Endothelial cell of umbilical vein (primary cell): ENCODE data around the gene RBPJL. TPM values are rescaled to one million over a fixed set of nuclear protein-coding genes. Genes with fewer than 3 reads are reported as not detected.

Experiments used
- BruUV-seq: library from RNA; stranded (reverse); fragments of 400-500 nt; replicated peaks from 2 replicates; lab custom pipeline; 2021; lab: Mats Ljungman, UMichigan
- CTCF ChIA-PET: fragments of 300-600, 350-600 bp; sonication (Branson Sonifier 250); formaldehyde crosslinking; loops from one replicate; lab custom pipeline; 2021; ENCODE audit warnings: antibody characterized with exemption, inconsistent platforms; lab: Charles Lee
- POLR2A ChIA-PET: fragments of 300-600, 350-600 bp; sonication (Branson Sonifier 250); formaldehyde crosslinking; loops from one replicate; lab custom pipeline; 2021; ENCODE audit warnings: antibody characterized with exemption, inconsistent platforms; lab: Charles Lee
- DNase-seq: peaks from one replicate; pipeline ENCODE4 v3.0.0-alpha.2; 2011; ENCODE audit warnings: low read depth, low spot score
- FAIRE-seq: peaks from 2 replicates; lab custom pipeline; 2011; peaks lifted over from hg19 to GRCh38; lab: Jason Lieb, UNC
- H2AFZ ChIP-seq: 2 replicates; pipeline ENCODE4 v1.6.0; 2012; ENCODE audit warnings: low read depth, low read length, control low read depth, inconsistent platforms
- H3K27ac ChIP-seq: 2 replicates; pipeline ENCODE4 v1.5.1; 2011; ENCODE audit warnings: low read depth, mild to moderate bottlenecking, control low read depth, low read length, moderate library complexity; ENCODE audit not compliant: insufficient read depth
- H3K27me3 ChIP-seq, 2 experiments: 2 replicates each; pipeline versions ENCODE4 v1.6.0 to v1.6.1; 2011; ENCODE audit warnings: low read length in 2 of 2, mixed read lengths in 1 of 2; ENCODE audit not compliant: control insufficient read depth in 2 of 2, insufficient read depth in 2 of 2
- H3K36me3 ChIP-seq, 2 experiments: 2 replicates in 1 of 2; 3 replicates in 1 of 2; pipeline ENCODE4 v1.5.1; 2011; ENCODE audit warnings: low read length in 2 of 2, mild to moderate bottlenecking in 1 of 2, moderate library complexity in 1 of 2; ENCODE audit not compliant: control insufficient read depth in 2 of 2, insufficient read depth in 2 of 2; ENCODE audit errors: extremely low read depth in 1 of 2
- H3K4me1 ChIP-seq: 3 replicates; pipeline ENCODE4 v1.5.1; 2011; ENCODE audit warnings: mild to moderate bottlenecking, low read length; ENCODE audit not compliant: control insufficient read depth, insufficient read depth; ENCODE audit errors: extremely low read depth
- H3K4me2 ChIP-seq: 2 replicates; pipeline ENCODE4 v1.6.1; 2011; ENCODE audit warnings: low read length, control low read depth, mixed read lengths; ENCODE audit not compliant: insufficient read depth
- H3K4me3 ChIP-seq, 3 experiments: fragments of 200-600 bp in 1 of 3; sonication (generic), shearing (Covaris generic) in 1 of 3; replicated peaks in 1 of 3; 2 replicates each; pipeline ENCODE4 v1.5.1; 2011 to 2016; ENCODE audit warnings: control low read depth in 3 of 3, low read length in 3 of 3, mild to moderate bottlenecking in 2 of 3, inconsistent platforms in 1 of 3, low read depth in 1 of 3, moderate library complexity in 1 of 3; ENCODE audit not compliant: insufficient read depth in 1 of 3
- H3K79me2 ChIP-seq: 2 replicates; pipeline ENCODE4 v1.6.0; 2012; ENCODE audit warnings: low read length, inconsistent platforms; ENCODE audit not compliant: control insufficient read depth, insufficient read depth
- H3K9ac ChIP-seq: replicated peaks from 2 replicates; pipeline ENCODE3; 2011; ENCODE audit warnings: low read length, control low read depth; ENCODE audit not compliant: insufficient read depth; ENCODE audit errors: extremely low read depth
- H3K9me1 ChIP-seq: replicated peaks from 3 replicates; pipeline ENCODE4 v1.6.0; 2011; ENCODE audit warnings: mild to moderate bottlenecking, low read length; ENCODE audit not compliant: control insufficient read depth, insufficient read depth; ENCODE audit errors: extremely low read depth
- H3K9me3 ChIP-seq: replicated peaks from 2 replicates; pipeline ENCODE4 v1.5.1; 2012; ENCODE audit warnings: low read length, inconsistent platforms; ENCODE audit not compliant: control insufficient read depth, insufficient read depth
- H4K20me1 ChIP-seq: replicated peaks from 2 replicates; pipeline ENCODE3; 2011; ENCODE audit warnings: mild to moderate bottlenecking, low read length; ENCODE audit not compliant: control insufficient read depth, insufficient read depth; ENCODE audit errors: extremely low read depth
- CTCF ChIP-seq, 2 donors: IDR thresholded peaks; 1 replicate in 1 of 2; 2 replicates in 1 of 2; pipeline ENCODE4 v1.5.1; 2011; ENCODE audit warnings: low read length in 2 of 2, mild to moderate bottlenecking in 2 of 2, moderate library complexity in 2 of 2, control low read depth in 1 of 2, inconsistent platforms in 1 of 2, low read depth in 1 of 2; ENCODE audit not compliant: insufficient read depth in 1 of 2; ENCODE audit errors: extremely low read depth in 1 of 2
- EZH2 ChIP-seq: IDR thresholded peaks from 2 replicates; pipeline ENCODE4 v1.6.1; 2012; ENCODE audit warnings: borderline replicate concordance, low read depth, mild to moderate bottlenecking, moderate library complexity, low read length, inconsistent platforms; ENCODE audit not compliant: severe bottlenecking
- FOS ChIP-seq: IDR thresholded peaks from 2 replicates; pipeline ENCODE4 v1.6.1; 2011; ENCODE audit warnings: mild to moderate bottlenecking, low read length, moderate library complexity, borderline replicate concordance; ENCODE audit not compliant: insufficient read depth
- JUN ChIP-seq: IDR thresholded peaks from 2 replicates; pipeline ENCODE4 v1.6.1; 2011; ENCODE audit warnings: borderline replicate concordance, low read depth; ENCODE audit not compliant: insufficient read length, insufficient read depth
- MAX ChIP-seq: IDR thresholded peaks from 2 replicates; pipeline ENCODE4 v1.6.1; 2011; ENCODE audit not compliant: insufficient read depth, insufficient read length
- MYC ChIP-seq: IDR thresholded peaks from one replicate; pipeline ENCODE4 v1.6.1; 2011; ENCODE audit warnings: mild to moderate bottlenecking, low read depth, low read length
- POLR2A ChIP-seq: IDR thresholded peaks from 2 replicates; pipeline ENCODE4 v1.6.1; 2012; ENCODE audit warnings: low read depth, mild to moderate bottlenecking, control low read depth, low read length
- POLR2AphosphoS5 ChIP-seq: IDR thresholded peaks from 2 replicates; pipeline ENCODE4 v1.6.1; 2012; ENCODE audit warnings: low read depth, mild to moderate bottlenecking, control low read depth, low read length, moderate library complexity; ENCODE audit not compliant: insufficient read depth
- dilution Hi-C: fragments of 300-500 bp; cut with MboI; formaldehyde crosslinking; loops from one replicate; pipeline ENCODE4 v1.15.0; 2019; ENCODE audit warnings: low sequenced_read_pairs; ENCODE audit not compliant: extremely low pct_ligation_motif_present
- intact Hi-C: fragments of 100-400 bp; cut with micrococcal nuclease; formaldehyde crosslinking; loops from one replicate; pipeline ENCODE4 v1.10.0; 2022
- polyA plus RNA-seq, 4 experiments: library from polyadenylated mRNA; depleted of rRNA in 3 of 4; stranded (reverse) in 3 of 4; unstranded in 1 of 4; fragments of >200 nt; gene quantifications; 2 replicates each; pipeline versions ENCODE4 v1.2.1 to v1.2.3, GENCODE V29; 2011 to 2012; ENCODE audit warnings: missing spikeins in 1 of 4
- total RNA-seq: library from RNA; stranded (reverse); gene quantifications from 2 replicates; pipeline ENCODE4 v1.2.3, GENCODE V29; 2021

RBPJL gene
- total and polyA plus RNA-seq, 2 donors (not counting 3 experiments of a cell fraction or from before 2014, with no cell fraction given), result not detected

- no peak overlapping the region for H3K9ac ChIP-seq
- no peaks in the 10 kb centered on the region for H4K20me1 ChIP-seq
- dilution Hi-C loops (no loop called here), intact Hi-C loops (no loop called here)
- H3K27ac ChIP-seq, result no peak overlapping the region
- no peak for TF ChIP-seq POLR2AphosphoS5
- no peak for TF ChIP-seq MYC
- H3K79me2 ChIP-seq, result no peaks in the 10 kb centered on the region
- H3K4me1 ChIP-seq, result no peaks in the 10 kb centered on the region
- no peak overlapping the region for H3K4me2 ChIP-seq
- DNase-seq (no peak), FAIRE-seq (no peak)
- H3K9me1 ChIP-seq, result no peaks in the 10 kb centered on the region
- no peak overlapping the region for H2AFZ ChIP-seq
- no peak overlapping the region for H3K4me3 ChIP-seq
- BruUV-seq, result no TSS peak
- CTCF ChIA-PET, result no interaction called here
- POLR2A ChIA-PET, result no interaction called here
- no peaks in the 10 kb centered on the region for H3K36me3 ChIP-seq
- no peaks in the 10 kb centered on the region for H3K9me3 ChIP-seq
- no peaks in the 10 kb centered on the region for H3K27me3 ChIP-seq
These were observed 49.5 kb upstream of the RBPJL start for GRCh38 chr20:45257161-45257560.

- H3K4me2 ChIP-seq, result no peak overlapping the region
- no peaks in the 10 kb centered on the region for H3K36me3 ChIP-seq
- intact Hi-C loops, result no loop called here
- ChIA-PET POLR2A (no interaction called here), CTCF (no interaction called here)
- no peak overlapping the region for H3K4me3 ChIP-seq
- H3K27ac ChIP-seq, result no peak overlapping the region
- dilution Hi-C loops, result no loop called here
- no peaks in the 10 kb centered on the region for H3K9me1 ChIP-seq
- no peak overlapping the region for H3K9ac ChIP-seq
- H3K79me2 ChIP-seq, result no peaks in the 10 kb centered on the region
- H3K27me3 ChIP-seq, result peaks cover 0 to under 1% of the 10 kb centered on the region in 2 experiments
- no peaks in the 10 kb centered on the region for H3K9me3 ChIP-seq
- no peak for FAIRE-seq
- H2AFZ ChIP-seq, result no peak overlapping the region
- no peak for TF ChIP-seq JUN
- no peak for TF ChIP-seq CTCF (IDR thresholded peaks at IDR 0.05; ENCODE audit: extremely low read depth in 1 of 2, insufficient read depth in 1 of 2, low read depth in 1 of 2, low read length in 2 of 2)
- no peak for TF ChIP-seq POLR2A
- no peak for TF ChIP-seq POLR2AphosphoS5
- TF ChIP-seq FOS, result no peak
- TF ChIP-seq MAX, result no peak
- TF ChIP-seq EZH2, result no peak
- TF ChIP-seq MYC, result no peak
- H3K4me1 ChIP-seq, result no peaks in the 10 kb centered on the region
- DNase-seq, result no peak
- no peaks in the 10 kb centered on the region for H4K20me1 ChIP-seq
- no TSS peak for BruUV-seq
These were observed 48.9 kb upstream of the RBPJL start for GRCh38 chr20:45257711-45258110.
